ENCODE data around the gene IP6K1.
"Not testable (repeated sequence)": the region's sequence is repeated elsewhere in the genome, so short reads cannot be mapped to it uniquely, and the experiment has no call there.

IP6K1 gene

DNA sequence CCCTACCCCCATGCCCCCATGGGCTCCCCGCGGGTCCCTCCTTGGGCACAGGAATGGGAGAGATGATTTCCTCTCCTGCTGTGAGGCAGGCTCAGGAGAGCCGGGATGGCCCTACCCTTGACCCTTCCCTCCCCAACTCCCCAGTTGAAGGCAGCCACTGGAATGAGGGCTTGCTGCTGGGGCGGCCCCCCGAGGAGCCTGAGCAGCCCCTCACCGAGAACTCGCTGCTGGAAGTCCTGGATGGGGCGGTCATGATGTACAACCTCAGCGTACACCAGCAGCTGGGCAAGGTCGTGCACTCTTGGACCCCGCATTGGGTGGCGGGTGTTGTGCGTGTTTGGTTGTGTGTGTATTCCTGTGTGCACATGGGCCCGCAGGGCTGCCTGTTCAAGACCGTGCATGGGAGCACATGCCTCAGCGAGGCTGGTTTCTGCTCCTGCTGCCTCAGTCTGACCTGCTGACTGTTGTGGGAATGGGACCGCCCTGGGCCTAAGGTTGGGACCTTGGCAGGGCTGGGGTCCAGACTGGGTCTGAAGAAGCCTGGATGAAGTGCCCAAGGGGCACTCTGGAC is 80.9 kb downstream of the IP6K1 start:
- DNase-seq = no peak

DNA sequence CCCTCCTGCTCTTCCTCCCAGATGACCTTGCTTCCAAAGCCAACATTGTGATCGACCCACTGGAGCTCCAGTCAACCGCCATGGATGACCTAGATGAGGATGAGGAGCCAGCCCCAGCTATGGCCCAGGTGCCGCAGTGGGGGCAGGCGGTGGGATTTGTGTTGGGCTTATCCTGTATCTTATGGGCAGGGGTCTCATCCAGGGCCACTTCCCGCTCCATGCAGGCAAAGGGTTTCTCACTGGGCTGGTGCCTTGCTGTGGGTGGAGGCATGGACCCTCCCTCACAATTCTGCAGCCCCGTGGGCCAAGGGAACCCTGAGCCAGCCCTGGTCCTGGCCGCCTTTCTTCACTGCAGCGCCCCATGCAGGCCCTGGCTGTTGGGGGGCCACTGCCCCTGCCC is 81.7 kb downstream of the IP6K1 start:
- DNase-seq = no peak

DNA sequence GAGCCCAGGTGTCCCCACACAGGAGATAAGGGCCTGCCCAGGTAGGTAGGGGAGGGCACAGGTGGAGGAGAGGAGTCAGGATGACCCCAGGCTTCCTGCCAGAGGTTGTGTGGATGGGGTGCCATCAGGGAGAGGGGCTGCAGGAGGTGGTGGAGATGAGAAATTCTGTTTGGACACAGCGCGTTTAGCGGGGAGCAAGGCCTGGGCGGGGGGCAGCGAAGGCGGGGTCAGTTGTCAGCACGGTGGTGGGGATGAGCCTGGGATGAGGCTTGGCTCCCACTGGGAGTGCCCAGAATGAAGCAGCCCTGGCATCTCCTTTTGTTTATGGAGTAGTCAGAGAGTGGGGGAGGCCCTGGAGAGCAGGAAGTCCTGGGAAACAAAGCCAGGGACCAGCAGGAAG is 82.4 kb downstream of the IP6K1 start:
- DNase-seq = no peak

DNA sequence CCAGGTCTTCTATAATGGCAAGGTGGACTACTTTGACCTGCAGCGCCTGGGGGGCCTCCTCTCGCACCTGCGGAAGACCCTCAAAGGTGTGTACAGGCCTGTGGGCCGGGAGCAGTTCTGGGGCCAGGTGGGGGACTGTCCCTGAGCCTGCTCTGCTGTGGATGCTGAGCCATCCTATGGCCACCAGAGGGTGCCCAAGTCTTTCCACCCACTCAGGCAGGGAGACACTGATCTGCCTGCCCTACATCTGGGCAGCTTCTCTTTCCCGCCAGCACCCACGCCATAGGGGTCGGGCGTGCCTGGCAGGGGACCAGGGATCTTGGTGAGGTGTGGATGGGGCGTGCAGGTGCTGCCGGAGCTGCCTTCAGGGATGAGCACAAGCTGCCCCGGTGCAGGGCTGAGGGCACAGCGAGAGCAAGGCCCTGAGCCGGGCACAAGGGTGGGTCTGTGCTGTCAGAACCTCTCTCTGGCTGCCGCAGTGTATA is 82.9 kb downstream of the IP6K1 start:
- peak; percentile 73 for DNase-seq

DNA sequence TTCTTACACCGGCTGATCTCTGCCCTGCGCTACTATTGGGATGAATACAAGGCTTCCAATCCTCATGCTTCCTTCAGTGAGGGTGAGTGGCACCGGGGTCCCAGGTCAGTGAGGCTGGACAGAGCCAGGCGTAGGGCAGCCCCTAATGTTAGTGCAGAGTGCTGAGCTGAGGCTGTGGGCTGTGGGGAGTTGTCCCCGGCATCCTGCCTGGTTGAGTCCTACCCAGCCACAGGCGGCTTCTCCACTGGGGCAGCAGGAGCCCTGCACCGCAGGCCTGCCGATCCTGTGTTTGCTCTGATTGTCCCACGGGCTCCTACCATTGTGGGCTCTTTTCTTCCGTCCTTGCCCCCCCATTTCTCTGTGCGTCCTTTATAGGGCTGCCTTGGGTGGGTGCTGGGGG is 83.7 kb downstream of the IP6K1 start:
- no peak for DNase-seq

DNA sequence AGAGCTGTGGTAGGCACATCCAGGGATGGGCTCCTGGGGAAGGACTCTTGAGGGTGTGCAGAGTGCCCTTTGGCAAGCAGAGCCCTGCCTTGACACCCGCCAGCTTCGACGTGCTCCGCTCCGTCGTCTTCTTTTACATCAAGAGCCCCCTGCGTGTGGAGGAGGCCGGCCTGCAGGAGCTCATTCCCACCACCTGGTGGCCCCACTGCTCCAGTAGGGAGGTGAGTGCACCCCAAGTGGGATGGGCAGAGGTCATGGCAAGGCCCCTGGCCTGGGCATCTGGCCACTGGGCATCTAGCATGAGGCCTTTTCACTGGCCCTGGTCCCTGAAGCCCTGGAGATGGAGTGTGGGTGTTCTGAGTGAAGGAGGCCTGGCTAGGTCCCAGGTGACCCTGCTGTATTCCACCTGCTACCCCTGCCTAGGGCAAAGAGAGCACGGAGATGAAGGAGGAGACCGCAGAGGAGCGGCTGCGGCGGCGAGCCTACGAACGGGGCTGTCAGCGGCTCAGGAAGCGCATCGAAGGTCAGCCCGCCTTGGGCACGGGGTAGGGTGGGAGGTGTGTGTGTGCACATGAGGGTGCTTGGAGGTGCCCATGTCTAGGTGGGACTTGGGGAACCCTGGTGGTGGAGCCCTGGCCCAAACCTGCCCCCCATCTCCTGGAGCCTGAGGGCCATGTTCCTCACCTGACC is 84.8 kb downstream of the IP6K1 start:
- DNase-seq = no peak

DNA sequence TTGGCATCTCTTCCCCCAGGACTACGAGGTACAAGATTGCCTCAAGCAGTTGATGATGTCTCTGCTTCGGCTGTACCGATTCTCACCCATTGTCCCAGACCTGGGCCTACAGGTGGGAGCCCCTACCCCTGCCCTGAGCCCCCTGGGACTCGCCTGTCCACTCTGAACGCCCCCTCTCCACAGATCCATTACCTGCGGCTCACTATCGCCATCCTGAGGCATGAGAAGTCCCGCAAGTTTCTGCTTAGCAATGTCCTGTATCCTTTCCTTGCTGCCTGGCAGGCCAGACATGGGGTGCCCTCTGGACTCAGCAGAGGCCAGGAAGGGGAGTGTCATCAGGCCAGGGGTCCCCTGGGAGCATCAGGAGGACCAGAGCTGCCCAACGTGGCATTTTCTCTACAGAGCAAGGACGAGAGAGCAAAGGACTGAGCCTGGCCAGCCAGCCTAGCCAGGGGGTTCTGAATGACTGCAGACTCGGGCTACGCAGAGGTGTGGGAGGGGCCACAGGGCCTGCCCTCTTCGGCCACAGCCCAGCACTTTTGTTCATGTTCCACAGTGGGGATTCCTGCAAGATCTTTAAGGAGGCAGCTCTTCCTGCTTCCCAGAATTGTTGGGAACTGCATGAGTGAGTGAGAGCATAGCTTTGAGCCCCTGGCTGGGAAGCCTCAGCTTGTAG is 85.8 kb downstream of the IP6K1 start:
- DNase-seq = no peak

DNA sequence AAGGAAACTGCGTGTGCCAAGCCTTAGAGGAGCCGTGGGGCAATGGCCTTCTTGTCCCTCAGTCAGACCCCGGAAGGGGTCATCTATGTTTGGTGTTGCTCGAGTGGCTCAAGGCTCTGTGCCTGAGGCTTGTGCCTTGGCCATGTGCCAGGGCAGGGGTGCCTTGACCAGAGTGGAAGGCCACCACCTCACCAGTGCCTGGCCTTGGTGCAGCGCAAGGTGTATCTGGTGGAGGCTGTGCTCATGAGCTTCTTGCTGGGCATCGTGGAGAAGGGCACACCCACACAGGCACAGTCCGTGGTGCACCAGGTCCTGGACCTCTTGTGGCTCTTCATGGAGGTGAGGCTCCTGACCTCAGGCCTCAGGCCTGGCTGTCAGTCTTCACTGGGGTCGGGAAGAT is 86.3 kb downstream of the IP6K1 start:
- no peak for DNase-seq

DNA sequence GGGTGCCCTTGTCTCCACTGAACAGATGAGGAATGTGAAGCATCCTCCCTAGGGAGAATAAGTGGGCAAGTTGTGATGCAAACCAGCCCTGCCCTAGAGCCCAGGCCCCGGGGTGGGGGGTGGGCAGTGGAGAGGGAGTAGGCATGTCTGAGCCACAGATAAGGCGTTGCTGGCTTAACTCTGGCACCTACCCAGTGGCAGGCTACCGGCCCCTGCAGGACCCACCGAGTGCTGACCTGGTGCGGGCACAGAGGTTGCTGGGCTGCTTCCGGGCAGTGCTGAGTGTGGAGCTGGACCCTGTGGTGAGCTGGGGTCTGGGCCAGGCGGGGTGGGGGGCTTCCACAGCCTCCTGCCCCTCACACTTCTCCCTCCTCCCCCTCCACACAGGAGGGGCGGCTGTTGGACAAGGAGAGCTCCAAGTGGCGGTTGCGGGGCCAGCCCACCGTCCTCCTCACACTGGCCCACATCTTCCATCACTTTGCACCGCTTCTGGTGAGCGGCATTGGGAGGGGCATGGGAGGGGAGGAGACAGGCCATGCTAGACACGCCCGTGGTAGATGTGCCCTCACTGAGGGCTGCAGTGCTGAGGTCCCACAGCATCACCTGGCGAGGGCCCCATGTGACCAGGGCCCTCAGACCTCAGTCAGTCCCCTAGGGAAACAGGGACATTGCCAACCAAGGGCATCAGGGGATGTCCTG is 86.9 kb downstream of the IP6K1 start:
- DNase-seq = no peak

DNA sequence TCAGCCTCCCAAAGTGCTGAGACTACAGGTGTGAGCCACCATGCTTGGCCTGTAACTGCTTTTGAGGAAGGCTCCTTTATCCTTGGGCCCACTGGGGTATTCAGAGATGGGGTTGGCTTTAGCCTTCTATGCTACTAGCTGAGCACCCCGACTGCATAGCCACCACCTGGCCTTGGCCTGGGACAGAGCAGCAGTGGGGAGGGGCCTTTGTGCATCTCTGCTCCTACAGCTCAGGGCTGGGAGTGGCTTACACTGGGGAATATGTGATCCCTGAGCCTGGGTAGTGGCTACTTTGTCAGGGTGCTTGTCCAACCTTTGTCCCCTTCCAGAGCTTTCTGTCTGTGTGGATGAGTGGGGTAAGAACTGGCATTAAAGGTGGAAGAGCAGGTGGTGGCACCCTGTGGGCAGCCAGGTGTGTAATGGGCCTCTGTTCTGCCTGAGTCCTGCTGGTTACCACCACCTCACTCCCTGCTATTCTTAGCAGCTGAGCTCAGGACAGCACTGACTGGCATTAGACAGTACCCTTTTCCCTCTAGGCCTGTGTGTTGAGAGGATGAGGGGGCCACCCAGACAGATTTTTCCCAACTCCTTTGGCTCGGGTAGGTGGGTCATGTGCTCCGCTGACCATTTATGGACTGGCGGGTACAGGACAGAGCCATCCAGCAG is 90.9 kb downstream of the IP6K1 start:
- DNase-seq = not testable (repeated sequence)

DNA sequence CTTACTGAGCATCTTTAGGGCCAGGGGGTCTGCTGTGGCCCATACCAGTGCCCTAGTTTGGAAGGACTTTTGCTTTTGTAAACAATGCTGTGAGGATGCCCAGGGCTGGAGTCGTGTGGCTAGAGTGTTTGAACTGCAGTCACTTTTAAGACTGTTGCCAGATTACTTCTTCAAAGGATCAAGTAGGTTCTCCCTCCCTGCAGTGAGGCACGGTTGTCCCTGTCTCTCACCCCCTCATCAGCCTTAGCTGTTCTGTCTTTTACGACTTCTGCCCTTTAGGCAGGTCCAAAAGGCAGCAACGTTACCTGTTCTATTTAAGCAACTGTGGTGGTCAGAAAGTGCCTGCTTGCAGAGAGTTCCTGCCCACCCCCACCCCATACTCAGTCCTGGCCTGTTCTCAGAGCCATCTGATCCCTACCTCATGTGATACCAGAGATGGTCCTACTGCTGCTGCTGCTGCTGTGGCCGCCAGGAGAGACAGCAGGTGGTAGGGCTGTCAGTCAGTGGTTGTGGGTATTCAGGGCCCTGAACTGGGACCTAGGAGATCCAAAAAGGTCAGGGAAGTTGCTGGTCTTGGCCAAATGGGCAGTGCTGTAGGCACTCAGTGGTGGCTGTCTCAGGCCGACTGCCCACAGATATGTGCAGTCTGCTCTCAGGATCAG is 91.8 kb downstream of the IP6K1 start:
- DNase-seq = not testable (repeated sequence)

DNA sequence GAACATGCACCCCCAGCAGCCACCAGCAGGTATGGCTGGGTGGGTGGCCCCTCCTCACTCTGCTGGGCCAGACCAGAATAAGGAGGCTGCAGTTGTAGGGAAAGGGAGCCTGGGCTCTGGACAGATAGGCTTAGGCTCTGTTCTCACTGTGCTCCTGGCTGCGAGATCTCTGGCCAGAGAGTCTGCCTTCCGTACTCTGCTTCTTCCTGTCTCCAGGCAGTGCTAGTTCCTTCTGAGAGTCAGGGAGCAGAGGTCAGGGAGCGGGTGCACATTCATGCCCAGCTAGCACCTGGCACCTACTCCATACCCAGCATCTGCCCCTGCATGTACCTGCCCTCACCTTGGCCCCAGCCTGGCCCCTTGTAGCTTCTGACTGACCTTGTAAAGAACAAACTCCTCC is 94.9 kb downstream of the IP6K1 start:
- DNase-seq = not testable (repeated sequence)

DNA sequence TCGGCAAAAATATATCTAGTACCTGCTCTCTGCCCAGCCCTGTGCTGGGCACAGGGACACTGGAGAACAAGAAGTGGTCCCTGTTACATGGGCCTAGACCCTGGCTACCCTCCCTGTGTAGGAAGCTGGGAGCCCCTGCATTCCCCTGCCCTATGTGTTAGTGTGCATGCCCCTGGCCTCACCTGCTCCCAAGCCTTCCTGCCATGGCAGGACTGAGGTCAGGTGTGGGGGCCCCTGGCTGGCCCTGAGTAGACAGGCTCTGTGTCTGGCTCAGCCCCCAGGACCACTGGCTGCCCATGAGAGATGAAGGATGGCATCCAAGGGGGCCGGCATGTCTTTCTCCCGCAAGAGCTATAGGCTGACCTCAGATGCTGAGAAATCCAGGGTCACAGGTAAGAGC is 95.5 kb downstream of the IP6K1 start:
- not testable (repeated sequence) for DNase-seq

DNA sequence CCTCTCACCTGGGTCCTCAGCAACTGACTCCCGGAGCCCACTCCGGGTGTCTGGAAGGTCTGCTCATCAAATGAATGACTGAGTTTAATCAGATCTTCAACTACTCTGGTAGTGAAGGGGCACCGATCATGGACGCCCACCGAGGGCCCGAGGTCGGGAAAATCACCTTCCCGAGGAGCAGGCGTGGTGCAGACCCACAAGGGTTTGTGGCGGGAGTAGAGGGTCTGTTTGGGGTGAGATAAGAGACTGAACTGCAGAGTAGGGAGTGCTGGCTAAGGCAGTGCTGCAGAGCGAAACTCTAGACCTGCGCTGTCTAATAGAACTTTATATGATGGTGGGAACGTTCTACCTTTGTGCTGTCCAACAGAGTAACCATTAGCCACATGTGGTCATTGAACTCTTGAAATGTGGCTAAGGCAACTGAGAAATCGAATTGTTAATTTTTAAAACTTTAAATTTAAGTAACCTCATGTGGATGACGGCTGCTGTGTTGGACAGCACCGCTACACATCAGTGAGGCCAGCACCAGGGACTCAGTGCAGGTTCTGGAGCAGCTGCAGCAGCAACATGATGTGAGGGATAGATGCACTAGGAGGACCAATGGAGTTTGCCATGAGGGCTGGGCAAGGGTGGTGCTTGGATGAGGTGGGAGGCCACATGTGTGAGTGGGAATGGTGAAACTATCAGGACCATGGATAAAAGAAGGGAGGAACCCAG is 96.3 kb downstream of the IP6K1 start:
- DNase-seq = not testable (repeated sequence)

DNA sequence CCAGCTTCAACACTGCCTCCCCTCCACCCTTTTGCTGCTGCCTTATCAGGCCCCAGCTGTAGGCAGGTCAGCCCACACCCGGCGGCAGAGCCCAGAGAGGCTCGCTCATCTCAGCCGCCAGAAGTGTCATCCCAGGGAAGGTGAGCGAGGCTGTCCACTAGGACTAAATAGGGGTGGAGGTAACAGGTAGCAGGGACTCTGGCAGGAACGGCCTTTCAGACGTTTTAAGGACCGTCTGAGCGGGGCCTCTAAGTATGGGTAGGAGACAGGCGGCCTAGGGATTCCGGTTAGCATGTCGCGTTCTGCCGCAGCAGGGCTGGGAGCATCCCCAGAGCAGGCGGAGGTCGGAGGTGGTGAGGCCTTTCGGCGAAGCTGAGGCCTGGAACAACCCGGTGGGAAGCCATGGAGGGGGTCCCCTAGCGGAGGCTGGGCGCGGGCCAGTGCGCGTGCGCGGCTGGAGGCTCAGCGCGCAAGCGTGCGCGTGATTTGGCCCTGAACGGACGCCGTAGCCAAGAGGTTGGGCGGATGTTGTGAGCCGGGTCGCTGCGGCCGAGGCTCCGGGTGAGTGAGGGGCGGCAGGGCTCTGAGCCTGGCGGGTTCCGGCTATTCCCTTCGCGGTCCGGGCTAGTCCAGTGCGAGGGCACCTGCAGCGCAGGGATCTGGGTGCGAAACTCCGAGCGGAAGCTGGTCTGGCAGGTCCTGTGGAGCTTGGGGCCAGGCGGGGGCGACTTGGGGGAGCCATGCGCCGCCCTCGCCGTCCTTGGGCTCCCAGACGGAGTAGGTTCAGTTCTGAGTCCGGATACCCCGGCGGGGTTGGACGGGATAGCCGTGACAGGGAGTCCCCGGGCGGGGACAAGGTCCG is 97.1 kb downstream of the IP6K1 start, which contains the start of the genes MST1 and RNF123:
MST1 (minus strand) TSS at position 429 of the 862 bp plus-strand sequence. CDS start 783 bp downstream, outside the sequence.
RNF123 (plus strand) TSS at position 512 of the 862 bp plus-strand sequence. CDS start 1,609 bp downstream, outside the sequence.
- peak; percentile 95 for DNase-seq

DNA sequence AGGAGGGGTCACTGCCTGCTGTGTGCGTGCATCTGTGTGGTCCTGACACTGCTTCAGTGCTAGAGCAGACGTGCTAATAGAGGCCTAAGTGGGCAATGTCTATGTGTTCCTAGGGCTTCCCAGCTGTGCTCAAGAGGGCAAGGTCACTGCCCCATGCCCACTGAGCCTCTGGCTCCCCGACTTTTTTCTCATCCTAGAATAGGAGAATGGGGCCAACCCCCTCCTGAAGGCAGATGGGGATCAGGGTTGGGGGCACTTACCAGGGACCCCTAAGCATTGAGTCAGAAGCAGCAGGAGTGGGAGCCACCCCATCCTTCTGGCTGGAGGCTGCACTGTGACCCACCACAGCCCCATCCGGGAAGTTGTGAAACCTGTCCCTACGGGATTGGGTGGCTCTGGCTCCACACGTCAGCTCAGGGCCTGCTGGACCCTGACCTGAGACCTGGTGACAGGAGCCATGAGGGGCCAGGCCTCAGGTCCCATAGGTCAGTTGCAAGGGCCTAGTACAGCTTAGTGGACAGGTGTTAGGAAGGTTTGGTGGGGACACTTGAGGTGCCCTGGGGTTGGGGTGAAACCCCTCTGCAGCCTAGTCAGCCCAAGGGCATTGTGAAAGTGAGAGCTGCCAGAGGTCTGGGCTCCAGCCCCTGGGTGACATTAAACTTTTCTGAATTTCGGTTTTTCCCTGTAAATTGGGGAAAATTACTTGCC is 97.8 kb downstream of the IP6K1 start:
- DNase-seq = not testable (repeated sequence)

DNA sequence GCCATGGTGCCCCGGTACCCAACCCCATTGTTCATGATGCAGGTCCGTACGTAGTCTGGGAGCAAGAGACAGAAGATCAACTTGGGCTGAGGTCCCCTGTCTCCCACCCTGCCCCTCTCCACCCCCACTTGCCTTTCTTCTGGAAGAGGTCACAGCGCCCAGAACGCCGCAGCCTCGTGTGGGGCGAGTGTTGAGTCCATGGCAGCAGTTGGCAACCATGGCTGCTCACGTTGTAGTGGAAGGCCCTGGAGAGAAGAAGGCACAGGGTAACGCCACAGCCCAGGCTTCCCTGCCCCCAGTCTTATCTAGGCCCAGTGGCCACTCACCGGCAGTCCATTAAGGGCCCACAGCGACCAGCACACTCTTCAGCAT is 98.9 kb downstream of the IP6K1 start:
- DNase-seq = not testable (repeated sequence)

DNA sequence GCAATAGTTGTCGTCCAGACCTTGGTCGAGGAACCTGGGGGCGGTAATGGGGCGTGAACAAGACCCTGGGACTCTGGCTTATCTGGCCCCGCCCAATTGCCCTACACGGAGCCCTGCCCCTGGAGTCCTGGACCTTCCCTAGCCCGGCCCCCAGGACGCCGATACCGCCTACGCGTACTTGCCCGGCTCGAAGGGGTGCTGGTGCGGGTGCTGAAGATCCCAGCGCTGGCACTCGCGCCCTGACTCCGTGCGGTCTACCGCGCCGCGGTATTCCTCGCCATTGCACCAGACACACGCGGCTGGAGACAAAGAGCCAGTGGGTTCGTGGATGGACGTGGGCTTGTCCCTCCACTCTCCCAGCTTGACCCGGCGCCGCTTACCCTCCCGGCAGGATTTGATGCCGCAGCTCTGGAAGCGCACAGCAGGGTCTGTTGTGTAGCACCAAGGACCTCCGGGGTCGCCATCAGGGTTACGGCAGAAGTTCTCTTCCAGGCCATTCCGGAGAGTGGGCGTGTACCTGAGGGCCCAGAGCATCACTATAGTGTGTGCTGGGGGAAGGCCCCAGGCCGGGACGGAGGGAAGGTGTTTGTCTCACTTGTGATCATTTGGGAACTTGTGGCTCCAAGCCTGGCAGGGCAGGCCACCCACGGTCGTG is 99.4 kb downstream of the IP6K1 start:
- peak; percentile 51 for DNase-seq

DNA sequence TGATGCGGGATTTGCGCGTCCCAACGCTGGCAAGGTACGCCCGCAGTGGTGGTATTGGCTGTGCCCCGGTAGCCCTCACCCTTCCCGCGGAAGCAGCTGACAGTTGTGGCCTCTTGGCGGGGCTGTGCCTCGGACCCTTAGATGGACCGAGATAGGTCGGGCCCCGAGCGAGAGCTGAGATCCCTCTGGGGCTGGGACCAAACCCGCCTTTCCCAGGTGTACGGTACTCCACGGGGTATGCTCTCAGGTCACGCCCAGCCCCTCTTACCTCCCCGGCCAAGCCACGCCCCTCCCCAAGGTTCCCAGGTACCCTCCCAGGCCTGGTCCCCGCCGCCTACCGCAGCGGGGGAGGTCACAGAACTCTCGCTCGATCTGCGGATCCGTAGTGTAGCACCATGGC is 100.0 kb downstream of the IP6K1 start:
- not testable (repeated sequence) for DNase-seq

Data from suppressor macrophage treated with lipopolysaccharide for 4 hours (primary cell).